HG02885 (cell line): Measurements from ENCODE around the gene ZNF526.

Experiments
- ATAC-seq: cut with Tn5 transposase; IDR thresholded peaks from one replicate; pipeline ENCODE4 v1.9.1; 2021; ENCODE audit warnings: mild to moderate bottlenecking; ENCODE audit not compliant: unreplicated experiment, poor library complexity

ZNF526 gene, protein sequence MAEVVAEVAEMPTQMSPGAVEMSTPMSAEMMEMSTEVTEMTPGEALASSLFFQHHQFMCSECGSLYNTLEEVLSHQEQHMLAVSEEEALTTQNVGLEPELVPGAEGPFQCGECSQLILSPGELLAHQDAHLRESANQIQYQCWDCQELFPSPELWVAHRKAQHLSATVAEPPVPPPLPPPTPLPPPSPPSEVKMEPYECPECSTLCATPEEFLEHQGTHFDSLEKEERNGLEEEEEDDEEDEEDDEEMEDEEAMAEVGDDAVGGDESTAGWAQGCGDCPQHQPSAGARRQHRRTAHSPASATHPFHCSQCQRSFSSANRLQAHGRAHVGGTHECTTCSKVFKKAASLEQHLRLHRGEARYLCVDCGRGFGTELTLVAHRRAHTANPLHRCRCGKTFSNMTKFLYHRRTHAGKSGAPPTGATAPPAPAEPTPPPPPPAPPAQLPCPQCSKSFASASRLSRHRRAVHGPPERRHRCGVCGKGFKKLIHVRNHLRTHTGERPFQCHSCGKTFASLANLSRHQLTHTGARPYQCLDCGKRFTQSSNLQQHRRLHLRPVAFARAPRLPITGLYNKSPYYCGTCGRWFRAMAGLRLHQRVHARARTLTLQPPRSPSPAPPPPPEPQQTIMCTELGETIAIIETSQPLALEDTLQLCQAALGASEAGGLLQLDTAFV

DNA sequence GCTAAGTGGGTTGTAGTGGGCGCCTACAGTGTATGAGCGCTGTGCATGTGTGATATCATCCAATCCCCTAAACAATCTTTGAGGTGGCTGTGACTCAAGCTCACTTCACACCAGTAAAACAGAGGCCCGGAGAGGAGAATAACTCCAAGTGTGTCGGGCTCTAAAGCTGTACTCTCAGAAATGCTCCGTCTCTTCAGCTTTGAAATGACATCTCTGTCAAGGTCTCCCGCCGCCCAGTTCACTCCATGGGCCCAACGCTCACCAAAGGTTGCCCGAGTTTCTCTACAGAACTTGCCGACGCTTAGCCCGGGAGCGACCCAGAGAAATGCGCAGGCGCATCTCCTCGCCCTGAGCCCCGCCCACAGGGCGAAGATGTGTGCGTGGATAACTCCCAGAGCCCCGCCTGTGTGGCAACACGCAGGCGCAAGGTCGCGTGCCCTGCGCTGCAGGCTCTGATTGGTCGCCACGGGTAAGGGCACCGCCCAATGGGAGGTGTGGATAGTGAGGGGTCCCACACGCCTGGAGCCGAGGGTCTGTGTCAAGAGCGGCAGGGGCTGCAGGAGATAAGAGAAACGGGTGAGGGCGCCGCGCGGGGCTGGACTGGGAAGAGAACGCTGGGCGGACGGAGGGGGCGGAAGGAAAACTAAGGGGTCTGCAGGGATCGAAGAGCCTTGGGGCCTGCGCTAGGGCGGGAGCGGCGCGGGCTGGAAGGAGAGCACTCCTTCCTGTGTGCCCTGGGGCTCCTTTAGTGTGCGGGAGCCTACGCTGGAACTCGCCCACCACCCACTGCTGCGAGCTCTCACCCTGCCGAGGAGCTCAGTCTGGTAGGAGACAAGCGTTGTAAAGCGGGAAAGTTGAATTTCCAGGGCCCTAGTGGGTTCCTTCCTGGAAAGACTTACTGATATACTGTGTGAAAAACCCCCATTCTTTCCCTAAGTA, at the start of gene ZNF526:
ZNF526 (plus strand) TSS at position 501 of the 939 bp plus-strand sequence. CDS start 4,092 bp downstream, outside the sequence.
- peak; percentile 84 for ATAC-seq

DNA sequence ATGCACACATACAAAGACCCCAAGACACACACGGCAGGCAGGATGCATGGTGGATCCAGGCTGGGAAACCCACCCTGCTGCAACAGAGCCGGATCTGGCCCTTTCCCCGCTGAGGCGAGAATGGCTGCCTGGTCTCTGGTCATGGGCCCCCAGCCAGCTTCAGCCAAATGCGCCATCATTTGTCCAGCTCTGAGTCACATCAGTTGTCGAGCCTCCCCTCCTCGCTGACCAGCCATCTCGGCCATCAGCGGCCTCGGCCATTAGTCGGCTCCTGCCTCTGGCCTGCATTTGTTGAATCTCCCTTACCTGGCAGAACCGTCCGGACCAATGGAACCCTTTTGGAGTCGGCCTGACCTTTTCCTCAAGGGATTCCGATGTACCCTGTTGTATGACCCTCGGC, 49.4 kb upstream of the ZNF526 start:
- ATAC-seq = no peak

DNA sequence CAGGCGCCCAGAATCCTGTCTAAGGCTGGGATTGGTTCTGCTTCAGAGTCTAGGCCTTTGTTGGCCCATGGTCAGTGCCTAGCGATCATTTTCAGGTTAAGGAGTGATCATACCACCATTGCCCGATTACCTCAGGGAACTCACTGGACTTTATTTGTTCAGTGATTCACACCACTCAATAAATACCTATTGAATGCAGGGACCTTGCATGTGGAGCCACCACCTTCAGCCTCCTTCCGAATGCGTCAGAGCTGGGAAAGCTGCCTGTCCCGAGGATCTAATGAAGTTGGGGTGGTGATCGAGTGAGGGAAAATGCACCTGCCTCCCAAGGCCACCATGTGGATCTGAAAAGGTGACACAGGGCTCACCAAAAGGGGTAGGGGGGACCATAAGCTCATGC, 47.9 kb upstream of the ZNF526 start:
- ATAC-seq = no peak

DNA sequence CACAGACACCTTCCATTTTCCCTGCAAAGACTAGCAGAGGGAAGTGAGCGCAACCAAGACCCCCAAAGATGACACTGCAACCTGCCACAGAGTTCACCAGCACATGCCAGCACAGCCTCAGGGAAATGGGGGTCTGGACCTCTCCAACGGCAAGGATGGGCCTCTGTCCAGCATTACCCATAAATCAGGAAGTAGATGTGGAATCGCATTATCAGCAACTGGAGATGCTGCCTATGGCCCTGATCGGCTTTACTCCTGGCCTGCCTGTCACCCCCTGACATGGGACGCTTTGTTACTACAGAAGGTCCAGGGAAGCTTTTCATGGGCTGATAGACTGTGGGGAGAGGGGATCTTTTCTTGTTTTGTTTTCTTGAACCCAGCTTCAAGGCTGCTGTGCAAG, 46.4 kb upstream of the ZNF526 start:
- no peak for ATAC-seq

DNA sequence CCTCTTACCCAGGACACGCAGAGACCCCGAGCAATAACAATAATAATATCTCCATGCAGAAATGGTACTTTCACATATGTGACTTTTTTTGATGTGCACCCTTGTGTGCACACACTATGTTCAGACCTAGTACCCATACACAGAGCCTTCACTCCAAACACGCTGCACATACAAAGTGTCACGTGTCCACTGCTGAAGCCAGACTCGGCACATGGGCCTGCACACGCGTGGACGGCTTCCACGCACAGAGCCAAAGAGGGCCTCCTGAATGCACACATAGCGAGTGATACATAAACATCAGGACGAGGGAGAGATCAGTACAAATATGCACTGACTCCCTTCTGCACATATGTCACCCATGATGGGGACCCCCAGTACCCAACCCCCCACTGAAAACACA, 45.9 kb upstream of the ZNF526 start:
- ATAC-seq = no peak

DNA sequence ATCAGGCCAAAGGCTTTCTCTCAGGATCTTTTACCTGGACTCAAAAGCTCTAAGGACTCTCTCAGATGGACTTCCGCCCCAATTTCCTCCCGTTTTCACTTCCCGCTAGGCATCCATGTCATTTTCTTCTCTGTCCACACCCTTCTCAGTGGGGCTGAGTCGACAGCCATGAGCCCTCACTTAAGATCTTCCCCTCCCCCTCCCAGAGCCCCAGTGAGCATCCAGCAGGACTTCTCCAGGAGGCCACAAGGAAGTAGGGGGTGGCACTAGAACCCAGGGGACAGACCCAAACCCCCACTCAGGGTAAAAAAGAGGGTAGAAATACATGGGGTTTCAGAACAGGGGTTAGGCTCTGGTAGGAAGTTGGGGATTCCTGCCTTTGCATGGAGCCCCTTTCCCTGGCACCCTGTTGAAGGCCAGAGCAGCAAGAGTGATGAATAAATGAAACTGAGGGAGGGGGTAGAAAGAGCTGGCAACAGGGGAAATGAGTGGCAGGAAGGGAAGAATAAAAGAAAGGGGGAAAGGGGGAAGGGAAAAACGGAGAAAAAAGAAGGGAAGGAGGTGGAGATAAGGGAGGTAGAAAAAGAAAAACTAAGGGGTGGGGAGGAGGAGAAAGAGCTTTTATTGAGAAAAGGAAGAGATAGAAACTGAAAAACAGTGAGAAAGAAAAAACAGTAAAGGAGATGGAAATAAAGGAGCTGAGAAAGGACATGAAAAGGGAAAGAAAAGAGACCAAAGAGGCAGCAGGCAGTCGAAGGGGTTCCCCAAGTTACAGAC, 45.0 kb upstream of the ZNF526 start:
- no peak for ATAC-seq

DNA sequence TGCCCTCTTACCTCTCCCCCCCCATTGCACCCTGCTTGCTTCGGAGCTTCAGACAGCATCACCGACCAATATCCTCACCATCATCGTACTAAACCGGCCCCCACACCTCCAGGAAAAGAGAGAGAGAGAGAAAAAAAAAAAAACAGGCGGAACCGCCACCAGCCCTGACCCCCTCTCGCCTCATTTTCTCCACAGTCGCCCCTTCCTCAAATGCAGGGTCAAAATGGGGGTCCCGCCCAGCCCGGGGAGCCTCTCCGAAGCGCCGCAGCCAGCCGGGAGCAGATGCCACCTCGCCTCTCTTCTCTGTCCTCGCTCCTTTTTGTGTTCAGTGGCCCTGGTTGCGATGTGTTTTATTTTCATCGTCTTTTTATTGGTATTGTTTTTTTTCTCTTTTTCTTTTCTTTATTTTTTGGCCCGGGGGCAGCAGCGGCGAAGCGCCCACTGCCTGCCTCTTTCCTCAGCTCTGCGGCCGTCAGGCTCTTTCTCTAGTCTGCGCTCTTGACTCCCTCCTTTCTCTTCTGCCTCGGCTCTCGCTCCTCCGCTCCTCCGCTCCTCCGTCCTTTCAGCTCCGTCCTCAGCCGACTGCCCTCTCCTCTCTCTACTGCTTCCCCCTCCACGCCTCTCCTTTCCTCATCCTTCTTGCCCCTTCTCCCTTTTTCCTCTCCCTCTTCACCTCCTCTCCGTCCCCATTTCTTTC, 44.0 kb upstream of the ZNF526 start:
- ATAC-seq = no peak

DNA sequence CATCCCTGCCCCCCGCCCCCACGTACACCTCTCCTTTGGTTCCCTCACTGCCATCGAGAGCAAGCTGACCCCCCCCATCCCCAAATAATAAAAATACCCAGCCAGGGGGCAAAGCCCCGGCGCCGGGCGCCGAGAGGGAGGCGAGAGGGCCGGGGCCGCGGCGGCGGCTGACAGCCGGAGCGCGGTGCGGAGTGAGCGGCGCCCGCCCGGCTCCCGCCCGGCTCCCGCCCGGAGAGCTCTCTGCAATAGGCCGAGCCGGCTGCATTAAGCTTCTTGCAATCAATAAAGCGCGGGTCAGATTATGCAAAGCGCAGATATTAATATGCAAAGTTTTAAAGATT, 43.5 kb upstream of the ZNF526 start:
- ATAC-seq = no peak

DNA sequence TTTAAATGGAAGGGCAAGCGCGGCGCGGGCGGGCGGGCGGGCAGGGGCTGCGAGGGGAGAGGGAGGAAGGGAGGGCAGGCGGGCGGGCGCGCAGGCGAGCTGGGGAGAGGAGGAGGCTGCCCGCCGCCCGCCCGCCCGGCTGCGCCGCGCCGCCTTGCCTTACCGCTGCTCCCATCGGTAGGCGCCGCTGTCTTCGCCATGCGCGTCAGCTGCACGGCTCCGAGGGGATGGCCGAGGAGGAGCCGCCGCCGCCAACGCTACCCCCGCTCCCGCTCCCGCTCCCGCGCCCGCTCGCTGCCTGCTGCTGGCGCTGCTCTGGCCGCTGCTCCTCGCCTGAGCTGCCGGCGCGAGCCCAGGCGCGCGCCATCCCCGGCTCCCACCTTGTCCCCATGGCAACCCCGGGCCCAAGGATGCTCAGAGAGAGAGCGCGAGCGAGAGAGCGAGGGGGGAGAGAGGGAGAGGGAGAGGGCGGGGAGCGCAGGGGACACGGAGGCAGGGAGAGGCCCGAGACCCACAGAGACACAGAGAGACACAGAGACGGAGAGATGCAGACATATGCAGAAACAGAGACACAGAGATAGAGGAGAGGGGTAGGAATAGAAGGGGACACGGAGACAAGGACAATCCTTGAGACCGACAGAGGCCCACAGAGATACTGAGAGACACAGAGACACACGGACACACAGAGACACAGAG, 43.0 kb upstream of the ZNF526 start:
- no peak for ATAC-seq

DNA sequence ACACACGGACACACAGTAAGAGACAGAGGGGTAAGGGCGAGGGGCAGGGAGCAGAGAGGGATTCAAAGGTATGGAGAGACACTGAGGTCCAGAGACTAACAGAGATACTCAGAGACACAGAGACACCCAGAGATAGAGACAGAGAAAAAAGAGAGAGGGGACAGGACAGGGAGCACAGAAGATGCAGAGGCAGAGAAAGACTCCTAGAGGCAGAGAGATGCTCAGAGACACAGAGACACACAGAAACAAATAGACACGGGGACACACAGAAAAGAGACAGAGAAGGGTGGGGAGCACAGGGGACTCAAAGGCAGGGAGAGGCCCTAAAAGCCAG, 42.5 kb upstream of the ZNF526 start:
- no peak for ATAC-seq

DNA sequence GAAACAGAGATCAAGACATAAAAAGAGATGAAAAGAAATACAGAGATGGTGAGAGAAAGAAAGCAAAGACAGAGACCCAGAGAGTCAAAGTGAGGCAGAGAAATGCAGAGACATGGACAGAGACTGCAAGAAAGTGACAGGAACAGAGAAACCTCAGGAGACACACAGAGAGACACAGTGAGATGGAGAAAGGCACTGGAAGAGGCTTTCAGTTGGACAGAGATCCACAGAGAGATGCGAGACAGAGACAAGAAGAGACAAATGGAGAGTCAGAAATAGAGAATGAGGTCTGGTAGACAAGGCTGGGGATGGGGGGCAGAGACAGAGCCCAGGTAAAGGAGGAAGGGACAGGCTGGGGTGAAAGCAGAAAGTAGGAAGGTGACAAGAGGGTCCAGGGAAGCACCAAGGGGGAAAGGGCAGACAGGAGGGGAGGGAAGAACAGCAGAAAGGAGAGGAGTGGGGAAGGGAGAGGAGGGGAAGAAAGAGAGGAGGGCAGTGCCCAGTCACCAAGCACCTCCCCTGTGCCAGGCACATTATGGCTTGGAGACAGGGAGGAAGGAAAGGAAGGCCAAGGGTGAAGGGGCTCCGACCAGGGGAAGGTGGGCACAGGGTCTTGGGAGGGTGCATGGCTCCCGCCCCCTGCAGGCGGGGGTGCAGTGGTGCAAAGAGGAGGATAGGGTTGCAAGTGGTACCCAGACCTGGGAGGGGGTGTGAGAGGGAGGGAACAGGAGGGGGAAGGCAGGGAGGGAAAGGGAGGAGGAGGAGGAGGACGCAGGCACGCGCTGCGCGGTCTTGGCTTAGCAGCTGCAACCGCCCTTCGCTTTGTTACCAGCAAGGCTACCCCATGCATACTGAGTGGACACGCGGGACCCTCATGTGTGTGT, 41.1 kb upstream of the ZNF526 start:
- ATAC-seq = no peak

DNA sequence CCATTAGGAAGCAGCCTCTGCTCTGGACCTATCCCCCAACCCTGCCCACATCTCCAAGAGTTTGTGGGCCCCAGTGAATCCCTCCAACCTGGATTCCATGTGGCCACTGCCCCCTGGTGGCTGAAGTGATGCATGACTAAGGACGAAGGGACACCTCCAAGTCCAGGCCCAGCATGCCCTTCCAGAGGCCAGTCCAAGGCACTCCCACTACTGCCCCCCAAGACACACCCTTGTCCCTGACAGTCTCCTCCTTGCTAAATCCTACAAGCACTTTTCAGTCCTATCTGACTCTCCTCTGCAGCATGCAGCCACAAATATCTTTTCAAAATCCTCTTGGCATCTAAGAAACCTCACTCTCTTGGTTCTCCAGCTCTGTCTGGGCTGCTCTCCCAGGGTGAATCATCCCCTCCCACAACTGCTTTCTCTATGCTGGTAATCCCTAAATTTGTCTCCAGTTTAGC, 35.7 kb upstream of the ZNF526 start:
- no peak for ATAC-seq

DNA sequence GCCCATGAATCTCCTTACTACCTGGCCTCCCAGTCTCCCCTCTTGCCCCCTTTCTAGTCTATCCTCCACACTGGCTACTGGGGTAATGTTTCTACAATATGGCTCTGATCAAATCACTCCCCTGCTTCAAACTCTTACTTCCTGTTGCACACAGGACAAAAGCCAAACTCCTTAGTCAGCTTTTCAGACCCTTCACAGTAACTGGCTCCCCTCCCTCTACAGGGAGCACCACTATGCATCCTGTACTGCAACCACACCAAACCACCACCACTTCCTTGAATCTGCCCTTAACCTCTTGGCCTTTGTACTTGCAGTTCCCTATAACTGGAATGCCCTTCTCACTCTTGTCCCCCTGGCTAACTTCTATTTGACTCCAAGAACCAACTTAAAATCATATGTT, 34.8 kb upstream of the ZNF526 start:
- no peak for ATAC-seq

DNA sequence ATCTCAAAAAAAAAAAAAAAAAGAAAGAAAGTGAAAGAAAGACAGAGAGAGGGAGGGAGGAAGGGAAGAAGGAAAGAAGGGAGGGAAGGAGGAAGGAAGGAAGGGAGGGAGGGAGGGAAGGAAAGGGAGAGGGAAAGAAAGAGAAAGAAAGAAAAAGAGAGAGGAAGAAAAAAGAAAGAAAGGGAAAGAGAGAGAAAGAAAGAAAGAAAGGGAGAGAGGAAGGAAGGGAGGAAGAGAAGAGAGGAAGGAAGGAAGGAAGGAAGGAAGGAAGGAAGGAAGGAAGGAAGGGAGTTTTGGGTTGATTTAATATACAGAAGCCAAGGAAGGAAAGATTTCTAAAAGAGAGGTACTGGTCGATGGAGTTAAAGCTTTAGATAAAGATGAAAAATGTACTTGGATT, 31.4 kb upstream of the ZNF526 start:
- ATAC-seq = no peak

DNA sequence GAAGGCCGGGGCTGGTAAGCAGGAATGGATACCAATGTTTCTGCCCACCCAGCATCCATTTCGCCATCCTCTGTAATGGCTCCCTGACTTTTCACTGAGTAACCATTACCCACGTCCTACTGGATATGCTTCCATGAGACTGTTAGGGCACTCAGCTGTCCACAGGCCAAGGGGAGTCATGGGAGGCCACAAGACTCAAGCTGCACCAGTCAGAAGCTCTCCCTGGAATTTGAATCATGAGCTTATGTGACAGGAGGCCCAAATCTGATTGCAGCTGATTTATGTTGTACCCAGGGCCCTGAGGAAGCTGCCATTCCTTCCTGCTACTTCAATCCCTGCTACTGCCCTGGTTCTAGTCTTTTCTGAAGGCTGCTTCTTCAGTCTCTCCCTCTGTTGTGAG, 31.0 kb upstream of the ZNF526 start:
- ATAC-seq = no peak

DNA sequence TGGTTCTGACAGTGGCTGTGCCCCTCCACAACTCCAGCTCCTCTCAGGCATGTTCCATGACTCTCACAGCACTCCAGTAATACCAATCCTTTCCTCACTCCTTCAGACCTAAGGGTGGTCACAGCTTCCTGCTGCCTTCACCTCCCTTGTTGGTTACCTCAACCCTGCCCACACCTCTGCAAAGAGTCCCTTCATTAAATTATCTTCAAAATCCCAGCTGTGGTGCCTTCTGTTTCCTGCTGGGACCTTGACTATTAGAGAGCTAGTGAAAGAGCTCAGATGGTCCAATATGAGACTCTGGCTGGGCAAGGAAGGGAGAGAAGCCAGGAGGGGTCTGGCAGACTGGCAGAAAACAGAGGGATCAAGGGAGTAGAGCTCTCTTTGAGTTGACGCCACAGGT, 28.8 kb upstream of the ZNF526 start:
- ATAC-seq = no peak

DNA sequence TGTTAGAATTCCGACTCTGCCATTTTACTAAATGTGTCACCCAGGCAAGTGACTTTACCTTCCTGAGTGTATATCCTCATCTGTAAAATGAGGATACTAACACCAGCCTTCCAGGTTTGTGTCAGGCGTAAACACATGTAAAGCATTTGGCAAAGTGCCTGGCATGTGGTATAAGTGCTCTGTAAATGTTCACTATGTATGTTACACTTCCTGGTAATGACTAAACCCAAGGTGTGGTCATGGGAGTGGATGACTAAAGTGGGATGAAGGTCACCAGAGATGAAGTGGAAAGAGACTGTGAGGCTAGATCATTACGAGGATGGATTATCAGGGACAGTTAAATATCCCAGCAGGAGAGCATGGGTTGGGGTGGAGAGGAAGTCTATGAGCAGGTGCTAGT, 28.3 kb upstream of the ZNF526 start:
- ATAC-seq = no peak

DNA sequence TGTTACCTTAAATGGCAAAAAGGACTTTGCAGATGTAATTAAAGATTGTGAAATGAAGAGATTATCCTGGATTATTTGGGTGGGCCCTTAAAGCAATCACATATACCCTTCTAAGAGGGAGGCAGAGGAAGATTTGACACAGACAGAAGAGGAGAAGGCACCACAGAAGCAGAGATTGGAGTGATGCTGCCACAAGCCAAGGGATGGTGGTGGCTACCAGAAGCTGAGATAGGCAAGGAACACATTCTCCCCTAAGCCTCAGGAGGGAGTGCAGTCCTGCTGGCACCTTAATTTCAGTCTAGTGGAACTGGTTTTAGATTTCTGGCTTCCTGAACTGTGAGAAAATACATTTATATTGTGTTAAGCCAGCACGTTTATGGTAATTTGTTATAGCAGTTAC, 26.8 kb upstream of the ZNF526 start:
- no peak for ATAC-seq
